Left cardiac atrium (tissue), 4 donors: ENCODE results near the gene CHRNA4. TPM values are rescaled to one million over a fixed set of nuclear protein-coding genes. Genes with fewer than 3 reads are reported as not detected.

ENCODE experiments used
- ATAC-seq, 2 donors: fragments of 200-7000 bp; cut with Tn5 transposase; one replicate each; pipeline ENCODE4 v1.9.1; 2020; ENCODE audit warnings: mild to moderate bottlenecking in 2 of 2, moderate library complexity in 2 of 2
- DNase-seq: peaks from one replicate; pipeline ENCODE4 v3.0.0-alpha.2; 2020
- intact Hi-C, 2 donors: fragments of 100-400 bp; cut with DNase I; formaldehyde crosslinking; loops; one replicate each; pipeline versions ENCODE4 v1.14.1 to v1.15.1; 2022 to 2023
- long read RNA-seq: library from polyadenylated mRNA; unstranded; transcript quantifications from one replicate; pipeline ENCODE4 v2.0.0, GENCODE V29; 2021
- total RNA-seq, 2 donors: library from RNA; stranded (reverse); fragmentation: NEBNext Ultra II Directional; extraction: Animal tissue kit (Norgen Biotek cat#: 25700); gene quantifications; one replicate each; pipeline ENCODE4 v1.2.1, GENCODE V29; 2021
- donor health status: DM: no; HTN: yes; CAD: no.
- donor health status: DM: no; HTN: yes; CAD: no; lungs with severe emphysema.
- donor health status: DM: yes; HTN: yes; CAD: no.
- donor health status: Dilated cardiomyopathy.

The CHRNA4 gene
- total RNA-seq = under 1 TPM; 0.06 to 0.31 TPM
- long read RNA-seq = 0 reads

GRCh38 chr20:63360850-63361518 is at the start of gene CHRNA4:
CHRNA4 (minus strand) TSS chr20:63361349; CDS start chr20:63361165, 184 bp downstream.
- DNase-seq (no peak), ATAC-seq (no peak)
- intact Hi-C loops = no loop called here

- intact Hi-C loops = no loop called here
Measured at GRCh38 chr20:63409834-63410435, 48.8 kb upstream of the CHRNA4 start.

GRCh38 chr20:63409066-63409833 is 48.1 kb upstream of the CHRNA4 start:
- intact Hi-C loops = no loop called here
- no peak for ATAC-seq

More at GRCh38 chr20:63409834-63410435, 48.8 kb upstream of the CHRNA4 start:
- no peak for ATAC-seq
- no peak for DNase-seq

GRCh38 chr20:63408684-63409046 is 47.5 kb upstream of the CHRNA4 start:
- intact Hi-C loops = no loop called here
- ATAC-seq (no peak), DNase-seq (no peak)

More at GRCh38 chr20:63409066-63409833, 48.1 kb upstream of the CHRNA4 start:
- no peak for DNase-seq

GRCh38 chr20:63407928-63408683 is 47.0 kb upstream of the CHRNA4 start:
- intact Hi-C loops = no loop called here
- no peak for ATAC-seq
- no peak for DNase-seq

- intact Hi-C loops = no loop called here
- ATAC-seq (no peak), DNase-seq (no peak)
Measured at GRCh38 chr20:63406617-63407245, 45.6 kb upstream of the CHRNA4 start.

GRCh38 chr20:63406011-63406410 is 44.9 kb upstream of the CHRNA4 start:
- DNase-seq (no peak), ATAC-seq (no peak)
- intact Hi-C loops = no loop called here

GRCh38 chr20:63405102-63405730 is 44.1 kb upstream of the CHRNA4 start:
- ATAC-seq = no peak
- no peak for DNase-seq
- intact Hi-C loops = no loop called here

GRCh38 chr20:63404129-63405085 is 43.3 kb upstream of the CHRNA4 start:
- ATAC-seq = no peak
- intact Hi-C loops = no loop called here

GRCh38 chr20:63403403-63404105 is 42.4 kb upstream of the CHRNA4 start:
- DNase-seq (no peak), ATAC-seq (no peak)
- intact Hi-C loops = no loop called here

More at GRCh38 chr20:63404129-63405085, 43.3 kb upstream of the CHRNA4 start:
- no peak for DNase-seq

GRCh38 chr20:63402860-63403220 is 41.7 kb upstream of the CHRNA4 start:
- intact Hi-C loops = no loop called here
- DNase-seq = no peak
- no peak for ATAC-seq

GRCh38 chr20:63402181-63402859 is 41.2 kb upstream of the CHRNA4 start:
- intact Hi-C loops = no loop called here
- no peak for ATAC-seq
- no peak for DNase-seq

GRCh38 chr20:63401384-63402110 is 40.4 kb upstream of the CHRNA4 start:
- intact Hi-C loops = no loop called here
- no peak for ATAC-seq
- DNase-seq = no peak

- ATAC-seq (no peak), DNase-seq (no peak)
- intact Hi-C loops = no loop called here
Measured at GRCh38 chr20:63400486-63401210, 39.5 kb upstream of the CHRNA4 start.
